Breast epithelium (tissue), 4 donors: ENCODE data around the gene RAB2B. TPM values are rescaled to one million over a fixed set of nuclear protein-coding genes. Genes with fewer than 3 reads are reported as not detected.

Experiments
- DNase-seq, 2 donors: peaks; one replicate each; pipeline ENCODE4 v3.0.0-alpha.2; 2019; ENCODE audit warnings: low spot score in 2 of 2
- H3K27ac ChIP-seq, 2 donors: fragments of 200-600 bp; sonication (generic) in 1 of 2; one replicate each; pipeline ENCODE4 v1.5.1; 2016 to 2019; ENCODE audit warnings: mild to moderate bottlenecking in 1 of 2
- H3K27me3 ChIP-seq, 2 donors: fragments of 200-600 bp; sonication (generic) in 1 of 2; one replicate each; pipeline versions ENCODE4 v1.5.1 to v1.6.0; 2017 to 2019; ENCODE audit warnings: control low read depth in 1 of 2, mild to moderate bottlenecking in 1 of 2
- H3K36me3 ChIP-seq: fragments of 200-600 bp; one replicate; pipeline ENCODE4 v1.5.1; 2019
- H3K4me1 ChIP-seq, 2 donors: fragments of 200-600 bp; sonication (generic); one replicate each; pipeline ENCODE4 v1.5.1; 2016 to 2019; ENCODE audit warnings: control low read depth in 1 of 2
- H3K4me3 ChIP-seq, 3 donors: fragments of 200-600 bp; sonication (generic); 1 replicate in 2 of 3; 2 replicates in 1 of 3; pipeline ENCODE4 v1.5.1; 2016 to 2019; ENCODE audit warnings: mild to moderate bottlenecking in 3 of 3, moderate library complexity in 2 of 3
- H3K9me3 ChIP-seq, 2 donors: fragments of 200-600 bp; sonication (generic) in 1 of 2; one replicate each; pipeline ENCODE4 v1.5.1; 2016 to 2019; ENCODE audit warnings: control low read depth in 1 of 2
- CTCF ChIP-seq, 3 donors: fragments of 450-650 bp; IDR thresholded peaks; one replicate each; pipeline ENCODE4 v1.5.1; 2016 to 2017; ENCODE audit warnings: antibody characterized with exemption in 3 of 3, mild to moderate bottlenecking in 3 of 3, moderate library complexity in 3 of 3
- POLR2A ChIP-seq: fragments of 450-650 bp; IDR thresholded peaks from one replicate; pipeline ENCODE4 v1.6.1; 2016; ENCODE audit warnings: antibody characterized with exemption, mild to moderate bottlenecking, moderate library complexity
- POLR2AphosphoS5 ChIP-seq, 3 donors: sonication (generic); formaldehyde crosslinking; IDR thresholded peaks; one replicate each; pipeline ENCODE4 v1.6.1; 2017; ENCODE audit warnings: antibody characterized with exemption in 3 of 3
- intact Hi-C: fragments of 100-400 bp; cut with DNase I; formaldehyde crosslinking; loops from one replicate; pipeline ENCODE4 v1.15.1; 2023; ENCODE audit warnings: low total_unique reads
- total RNA-seq, 3 donors: library from RNA; depleted of rRNA; stranded (reverse); fragments of >200 nt; gene quantifications; one replicate each; pipeline ENCODE4 v1.1.0, GENCODE V29; 2016

Gene RAB2B
- total RNA-seq, 3 donors from 2014 or later = 26.9 to 28.5 (median 27.5) TPM

GRCh38 chr14:21440859-21441258, 35.9 kb downstream of the RAB2B start:
- no peak overlapping the region for H3K4me3 ChIP-seq
- no peak for TF ChIP-seq POLR2A
- TF ChIP-seq POLR2AphosphoS5 (IDR thresholded peaks at IDR 0.05) = no peak
- TF ChIP-seq CTCF (IDR thresholded peaks at IDR 0.05) = no peak
- peaks cover 0 to 2% of the 10 kb centered on the region in 2 donors for H3K4me1 ChIP-seq
- no peaks in the 10 kb centered on the region for H3K9me3 ChIP-seq
- no peak overlapping the region for H3K27ac ChIP-seq
- H3K27me3 ChIP-seq = no peaks in the 10 kb centered on the region
- intact Hi-C loops = no loop called here
- no peaks in the 10 kb centered on the region for H3K36me3 ChIP-seq
- no peak for DNase-seq

DNA sequence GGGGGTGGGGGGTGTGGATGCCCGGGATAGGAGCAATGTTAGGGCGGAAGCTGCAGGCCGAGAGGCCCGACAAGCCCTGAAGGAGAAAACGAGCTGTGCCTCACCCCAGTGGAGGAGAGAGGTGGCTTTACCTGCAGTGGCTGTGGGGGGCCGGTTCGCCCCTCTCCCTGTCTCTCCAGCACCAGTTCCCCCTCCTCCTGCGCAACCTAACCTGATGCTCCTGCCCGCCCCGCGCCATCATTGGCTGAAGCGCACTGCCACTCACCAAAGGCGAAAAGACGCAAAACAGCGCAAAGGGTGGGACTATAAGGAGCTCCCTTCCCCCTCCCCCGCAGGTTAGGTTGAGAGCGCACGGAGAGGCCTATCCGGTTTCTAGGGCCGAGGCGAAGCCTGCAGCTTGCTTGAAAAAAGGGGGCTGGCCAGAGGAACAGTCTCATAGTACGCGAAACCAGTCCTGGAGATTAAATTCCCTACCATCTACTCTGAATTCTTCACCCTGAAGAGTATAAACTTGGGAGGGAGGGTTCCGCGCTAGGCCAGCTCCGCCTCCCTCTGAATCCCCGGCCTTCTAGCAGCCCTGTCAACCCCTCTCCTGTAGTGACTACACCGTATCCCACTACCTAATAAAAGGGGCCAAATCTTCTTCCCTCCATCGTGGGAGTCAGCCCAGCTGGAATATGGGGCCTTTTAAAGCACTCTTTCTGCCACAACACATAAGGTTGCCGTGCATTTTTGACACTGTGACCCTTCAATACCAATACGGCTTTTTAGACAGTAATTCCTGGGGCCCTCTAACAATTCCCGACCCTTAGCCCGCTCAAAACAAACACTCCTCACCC, 39.5 kb downstream of the RAB2B start:
- Histone ChIP-seq H3K36me3 (no peaks in the 10 kb centered on the region), H3K27me3 (no peaks in the 10 kb centered on the region), H3K27ac (peak overlapping the region; percentile 90 to 97), H3K9me3 (no peaks in the 10 kb centered on the region), H3K4me3 (peak overlapping the region; percentile 88 to 93 (median 88)), H3K4me1 (peaks cover 0 to 7% of the 10 kb centered on the region in 2 donors)
- DNase-seq = peak; percentile 96 to 97
- TF ChIP-seq CTCF (IDR thresholded peaks at IDR 0.05) = no peak
- peak; percentile 73 to 94 (median 83) for TF ChIP-seq POLR2AphosphoS5 (IDR thresholded peaks at IDR 0.05)
- intact Hi-C loops = no loop called here

DNA sequence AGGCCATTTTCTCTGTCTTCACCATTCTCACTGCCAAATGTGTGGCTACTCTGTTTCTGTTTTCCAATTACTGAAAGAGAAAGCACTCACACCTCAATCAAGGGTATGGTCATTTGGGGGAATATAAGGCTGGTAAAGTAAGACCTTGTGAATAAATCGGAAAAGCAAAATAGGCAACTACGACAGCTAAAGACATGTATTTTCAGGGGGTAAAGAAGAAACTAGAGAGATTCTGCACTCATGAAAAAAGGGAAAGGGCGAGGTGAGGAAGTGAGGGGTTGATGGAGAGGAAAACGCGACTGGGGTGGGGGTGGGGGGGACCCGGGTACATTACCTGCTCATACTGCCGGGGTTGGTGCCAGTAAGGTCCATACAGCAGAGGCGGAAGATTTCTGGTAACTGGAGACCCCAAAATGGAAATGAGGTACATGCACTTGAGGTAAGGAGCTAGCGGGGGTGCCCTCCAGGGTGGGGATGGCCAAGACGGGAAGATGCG, 40.1 kb downstream of the RAB2B start:
- Histone ChIP-seq H3K27me3 (no peaks in the 10 kb centered on the region), H3K27ac (peak overlapping the region; percentile 90 to 97), H3K36me3 (no peaks in the 10 kb centered on the region), H3K9me3 (no peaks in the 10 kb centered on the region), H3K4me1 (peaks cover 0 to 7% of the 10 kb centered on the region in 2 donors), H3K4me3 (peak overlapping the region; percentile 88 to 93 (median 88))
- no peak for DNase-seq
- TF ChIP-seq POLR2A (no peak), CTCF (IDR thresholded peaks at IDR 0.05) (no peak), POLR2AphosphoS5 (IDR thresholded peaks at IDR 0.05) (no peak)
- intact Hi-C loops = no loop called here

DNA sequence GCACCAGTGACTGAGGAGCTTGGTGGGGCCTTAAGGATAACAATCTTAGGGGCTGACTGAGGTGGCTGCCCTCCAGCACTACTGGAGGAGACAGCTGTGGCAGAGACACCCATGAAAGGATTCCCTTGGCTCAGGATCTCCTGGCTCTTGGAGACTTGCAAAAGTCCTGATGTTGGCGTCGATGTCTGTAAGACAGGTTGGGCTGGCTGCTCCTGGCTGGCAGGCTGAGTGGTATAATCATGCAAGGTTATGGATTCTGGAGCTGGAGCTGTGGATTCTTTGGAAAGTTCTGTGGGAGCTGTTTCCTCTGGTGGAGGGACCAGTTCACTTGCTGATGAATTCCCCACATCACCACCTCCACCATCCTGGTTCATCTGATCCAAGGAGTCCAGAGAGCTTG, 45.6 kb downstream of the RAB2B start:
- no peak for DNase-seq
- intact Hi-C loops = no loop called here
- no peak for TF ChIP-seq POLR2AphosphoS5 (IDR thresholded peaks at IDR 0.05)
- TF ChIP-seq POLR2A = no peak
- TF ChIP-seq CTCF (IDR thresholded peaks at IDR 0.05) = no peak
- no peaks in the 10 kb centered on the region for H3K9me3 ChIP-seq
- peaks cover 8% of the 10 kb centered on the region for H3K36me3 ChIP-seq
- H3K27me3 ChIP-seq = no peaks in the 10 kb centered on the region
- no peak overlapping the region for H3K4me3 ChIP-seq
- no peak overlapping the region for H3K27ac ChIP-seq
- H3K4me1 ChIP-seq = peaks cover 0 to 7% of the 10 kb centered on the region in 2 donors

DNA sequence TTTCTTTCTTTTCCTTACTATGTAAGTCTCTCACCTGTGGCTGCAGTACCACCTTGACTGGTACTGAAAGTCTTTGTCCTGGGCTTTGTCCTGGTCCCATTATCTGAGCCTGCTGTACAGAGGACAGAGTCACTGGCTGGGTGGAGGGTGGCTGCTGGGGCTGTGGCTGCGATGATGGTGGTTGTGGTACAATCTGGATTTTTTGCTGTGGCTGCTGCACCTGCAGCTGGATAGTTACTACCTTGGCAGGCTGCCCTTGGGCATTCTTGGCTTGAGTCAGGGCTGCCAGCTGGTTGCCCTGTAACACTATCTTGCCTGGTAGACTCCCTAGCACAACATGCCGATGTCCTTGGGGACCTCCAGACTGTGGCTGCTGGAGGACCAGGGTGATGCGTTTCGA, 47.8 kb downstream of the RAB2B start:
- Histone ChIP-seq H3K36me3 (peaks cover 8% of the 10 kb centered on the region), H3K27me3 (no peaks in the 10 kb centered on the region), H3K9me3 (no peaks in the 10 kb centered on the region), H3K27ac (no peak overlapping the region), H3K4me1 (no peaks in the 10 kb centered on the region), H3K4me3 (no peak overlapping the region)
- intact Hi-C loops = no loop called here
- no peak for DNase-seq
- TF ChIP-seq POLR2AphosphoS5 (IDR thresholded peaks at IDR 0.05) (no peak), CTCF (IDR thresholded peaks at IDR 0.05) (no peak), POLR2A (no peak)
